Erythroblast (primary cell): Measurements from ENCODE around the gene LYSMD1.

Experiments used
- GATA1 ChIP-seq: IDR thresholded peaks from 2 replicates; pipeline ENCODE4 v1.6.1; 2011; ENCODE audit warnings: low read depth, mild to moderate bottlenecking, control low read depth, low read length, moderate library complexity
- POLR2A ChIP-seq: IDR thresholded peaks from 2 replicates; pipeline ENCODE4 v1.6.1; 2011; ENCODE audit warnings: mild to moderate bottlenecking, low read length

- TF ChIP-seq POLR2A: no peak
- no peak for TF ChIP-seq GATA1
Measured at GRCh38 chr1:151128800-151129199, 36.9 kb downstream of the LYSMD1 start.
